Thyroid gland (tissue), 4 donors: ENCODE results near the gene ASCC1.

ENCODE experiments used
- POLR2A ChIP-seq, 2 donors: fragments of 450-650 bp; IDR thresholded peaks; one replicate each; pipeline ENCODE4 v1.6.1; 2017; ENCODE audit warnings: antibody characterized with exemption in 2 of 2, mild to moderate bottlenecking in 2 of 2, moderate library complexity in 1 of 2
- TF ChIP-seq, protein P1 (sequence below), 6 experiments: fragments of 200-600 bp in 3 of 6; fragments of 450-650 bp in 3 of 6; sonication (generic) in 3 of 6; IDR thresholded peaks; one replicate each; pipeline ENCODE4 v1.5.1; 2016 to 2019; ENCODE audit warnings: antibody characterized with exemption in 6 of 6, mild to moderate bottlenecking in 2 of 6, inconsistent platforms in 1 of 6, moderate library complexity in 1 of 6

DNA sequence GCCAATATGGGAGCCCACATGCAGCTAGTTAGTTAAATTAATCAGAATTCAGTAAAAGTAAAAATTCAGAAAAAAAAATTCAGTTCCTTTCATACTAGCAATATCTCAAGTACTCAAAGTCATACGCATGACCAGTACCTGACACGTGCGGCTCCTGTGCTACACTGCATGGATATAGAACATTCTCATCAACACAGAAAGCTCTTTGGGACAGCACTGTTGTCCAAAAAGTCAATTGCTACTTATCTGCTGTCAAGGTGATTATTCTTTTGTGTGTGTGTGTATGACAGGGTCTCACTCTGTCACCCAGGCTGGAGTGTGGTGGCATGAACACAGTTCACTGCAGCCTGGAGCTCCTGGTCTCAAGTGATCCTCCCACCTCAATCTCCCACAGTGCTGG lies 15.2 kb downstream of the ASCC1 start:
- TF ChIP-seq, protein P1, sequence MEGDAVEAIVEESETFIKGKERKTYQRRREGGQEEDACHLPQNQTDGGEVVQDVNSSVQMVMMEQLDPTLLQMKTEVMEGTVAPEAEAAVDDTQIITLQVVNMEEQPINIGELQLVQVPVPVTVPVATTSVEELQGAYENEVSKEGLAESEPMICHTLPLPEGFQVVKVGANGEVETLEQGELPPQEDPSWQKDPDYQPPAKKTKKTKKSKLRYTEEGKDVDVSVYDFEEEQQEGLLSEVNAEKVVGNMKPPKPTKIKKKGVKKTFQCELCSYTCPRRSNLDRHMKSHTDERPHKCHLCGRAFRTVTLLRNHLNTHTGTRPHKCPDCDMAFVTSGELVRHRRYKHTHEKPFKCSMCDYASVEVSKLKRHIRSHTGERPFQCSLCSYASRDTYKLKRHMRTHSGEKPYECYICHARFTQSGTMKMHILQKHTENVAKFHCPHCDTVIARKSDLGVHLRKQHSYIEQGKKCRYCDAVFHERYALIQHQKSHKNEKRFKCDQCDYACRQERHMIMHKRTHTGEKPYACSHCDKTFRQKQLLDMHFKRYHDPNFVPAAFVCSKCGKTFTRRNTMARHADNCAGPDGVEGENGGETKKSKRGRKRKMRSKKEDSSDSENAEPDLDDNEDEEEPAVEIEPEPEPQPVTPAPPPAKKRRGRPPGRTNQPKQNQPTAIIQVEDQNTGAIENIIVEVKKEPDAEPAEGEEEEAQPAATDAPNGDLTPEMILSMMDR (IDR thresholded peaks at IDR 0.05): no peak
- TF ChIP-seq POLR2A (IDR thresholded peaks at IDR 0.05): no peak
